ENCODE results near the gene LIN28A.

The LIN28A gene

DNA sequence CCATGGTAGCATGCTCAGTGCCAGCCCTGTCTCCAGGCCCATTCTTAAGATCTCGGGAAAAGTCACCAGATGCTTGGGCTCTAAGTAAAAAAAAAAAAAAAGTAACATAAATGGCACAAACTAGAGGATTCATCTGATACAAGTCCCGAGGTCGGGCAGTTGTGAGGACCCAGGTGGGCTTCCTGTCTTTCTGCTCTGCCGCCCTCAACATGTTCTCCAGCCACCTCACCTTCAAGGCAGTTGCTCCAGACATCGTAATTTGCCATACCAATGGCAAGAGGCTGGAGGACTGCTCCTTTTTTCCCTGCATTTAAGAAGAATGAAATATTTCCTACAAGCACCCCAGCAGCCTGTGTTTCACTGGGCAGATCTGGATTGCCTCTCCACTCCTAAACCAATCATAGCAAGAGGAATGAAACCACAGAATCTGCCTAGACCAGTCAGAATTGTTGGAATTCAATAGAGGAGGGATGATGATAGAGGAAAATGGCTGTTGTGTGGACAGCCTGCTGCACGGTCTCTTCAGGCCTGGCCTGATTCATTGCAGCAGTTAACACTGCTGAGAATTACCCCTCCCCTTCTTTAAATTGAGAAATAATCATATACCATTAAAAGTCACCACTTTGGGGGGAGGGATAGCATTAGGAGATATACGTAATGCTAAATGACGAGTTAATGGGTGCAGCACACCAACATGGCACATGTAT, 67.0 kb downstream of the LIN28A start:
- POLR2A ChIA-PET: no interaction called here
- TF ChIP-seq ZBTB20 (tag by site-specific recombination; IDR thresholded peaks at IDR 0.05) (no peak), FEZF1 (tag by site-specific recombination; IDR thresholded peaks at IDR 0.05) (peak; percentile 57; the same call in 1 of the 2 replicates), ZBTB1 (tag by site-specific recombination; IDR thresholded peaks at IDR 0.05) (no peak), ZNF600 (tag by site-specific recombination; IDR thresholded peaks at IDR 0.05) (peak; percentile 69; the same call in 1 of the 2 replicates), ZNF654 (tag by site-specific recombination; IDR thresholded peaks at IDR 0.05; ENCODE audit: low read depth) (no peak), ZNF558 (tag by site-specific recombination; IDR thresholded peaks at IDR 0.05) (no peak), ZNF16 (tag by site-specific recombination; IDR thresholded peaks at IDR 0.05; ENCODE audit: low read depth) (no peak), ZFHX2 (tag by site-specific recombination; conservative IDR thresholded peaks at IDR 0.05) (no peak), ZNF660 (tag by site-specific recombination; IDR thresholded peaks at IDR 0.05) (peak; percentile 68; the same call in 1 of the 2 replicates), ZNF555 (tag by site-specific recombination; conservative IDR thresholded peaks at IDR 0.05) (no peak), ZNF664 (tag by site-specific recombination; IDR thresholded peaks at IDR 0.05) (no peak), ZNF561 (tag by site-specific recombination; IDR thresholded peaks at IDR 0.05; ENCODE audit: borderline replicate concordance) (no peak), SP2 (tag by site-specific recombination; IDR thresholded peaks at IDR 0.05) (peak; percentile 13; the same call in 1 of the 2 replicates), ZNF48 (tag by site-specific recombination; IDR thresholded peaks at IDR 0.05) (no peak), MYNN (tag by site-specific recombination; IDR thresholded peaks at IDR 0.05; ENCODE audit: borderline replicate concordance) (no peak)
- TF ChIP-seq, protein P1, sequence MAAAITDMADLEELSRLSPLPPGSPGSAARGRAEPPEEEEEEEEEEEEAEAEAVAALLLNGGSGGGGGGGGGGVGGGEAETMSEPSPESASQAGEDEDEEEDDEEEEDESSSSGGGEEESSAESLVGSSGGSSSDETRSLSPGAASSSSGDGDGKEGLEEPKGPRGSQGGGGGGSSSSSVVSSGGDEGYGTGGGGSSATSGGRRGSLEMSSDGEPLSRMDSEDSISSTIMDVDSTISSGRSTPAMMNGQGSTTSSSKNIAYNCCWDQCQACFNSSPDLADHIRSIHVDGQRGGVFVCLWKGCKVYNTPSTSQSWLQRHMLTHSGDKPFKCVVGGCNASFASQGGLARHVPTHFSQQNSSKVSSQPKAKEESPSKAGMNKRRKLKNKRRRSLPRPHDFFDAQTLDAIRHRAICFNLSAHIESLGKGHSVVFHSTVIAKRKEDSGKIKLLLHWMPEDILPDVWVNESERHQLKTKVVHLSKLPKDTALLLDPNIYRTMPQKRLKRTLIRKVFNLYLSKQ (tag by site-specific recombination; IDR thresholded peaks at IDR 0.05; ENCODE audit: borderline replicate concordance): no peak
- TF ChIP-seq, protein P2, sequence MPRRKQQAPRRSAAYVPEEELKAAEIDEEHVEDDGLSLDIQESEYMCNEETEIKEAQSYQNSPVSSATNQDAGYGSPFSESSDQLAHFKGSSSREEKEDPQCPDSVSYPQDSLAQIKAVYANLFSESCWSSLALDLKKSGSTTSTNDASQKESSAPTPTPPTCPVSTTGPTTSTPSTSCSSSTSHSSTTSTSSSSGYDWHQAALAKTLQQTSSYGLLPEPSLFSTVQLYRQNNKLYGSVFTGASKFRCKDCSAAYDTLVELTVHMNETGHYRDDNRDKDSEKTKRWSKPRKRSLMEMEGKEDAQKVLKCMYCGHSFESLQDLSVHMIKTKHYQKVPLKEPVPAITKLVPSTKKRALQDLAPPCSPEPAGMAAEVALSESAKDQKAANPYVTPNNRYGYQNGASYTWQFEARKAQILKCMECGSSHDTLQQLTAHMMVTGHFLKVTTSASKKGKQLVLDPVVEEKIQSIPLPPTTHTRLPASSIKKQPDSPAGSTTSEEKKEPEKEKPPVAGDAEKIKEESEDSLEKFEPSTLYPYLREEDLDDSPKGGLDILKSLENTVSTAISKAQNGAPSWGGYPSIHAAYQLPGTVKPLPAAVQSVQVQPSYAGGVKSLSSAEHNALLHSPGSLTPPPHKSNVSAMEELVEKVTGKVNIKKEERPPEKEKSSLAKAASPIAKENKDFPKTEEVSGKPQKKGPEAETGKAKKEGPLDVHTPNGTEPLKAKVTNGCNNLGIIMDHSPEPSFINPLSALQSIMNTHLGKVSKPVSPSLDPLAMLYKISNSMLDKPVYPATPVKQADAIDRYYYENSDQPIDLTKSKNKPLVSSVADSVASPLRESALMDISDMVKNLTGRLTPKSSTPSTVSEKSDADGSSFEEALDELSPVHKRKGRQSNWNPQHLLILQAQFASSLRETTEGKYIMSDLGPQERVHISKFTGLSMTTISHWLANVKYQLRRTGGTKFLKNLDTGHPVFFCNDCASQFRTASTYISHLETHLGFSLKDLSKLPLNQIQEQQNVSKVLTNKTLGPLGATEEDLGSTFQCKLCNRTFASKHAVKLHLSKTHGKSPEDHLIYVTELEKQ (tag by site-specific recombination; IDR thresholded peaks at IDR 0.05; ENCODE audit: borderline replicate concordance): no peak
- TF ChIP-seq, protein P3, sequence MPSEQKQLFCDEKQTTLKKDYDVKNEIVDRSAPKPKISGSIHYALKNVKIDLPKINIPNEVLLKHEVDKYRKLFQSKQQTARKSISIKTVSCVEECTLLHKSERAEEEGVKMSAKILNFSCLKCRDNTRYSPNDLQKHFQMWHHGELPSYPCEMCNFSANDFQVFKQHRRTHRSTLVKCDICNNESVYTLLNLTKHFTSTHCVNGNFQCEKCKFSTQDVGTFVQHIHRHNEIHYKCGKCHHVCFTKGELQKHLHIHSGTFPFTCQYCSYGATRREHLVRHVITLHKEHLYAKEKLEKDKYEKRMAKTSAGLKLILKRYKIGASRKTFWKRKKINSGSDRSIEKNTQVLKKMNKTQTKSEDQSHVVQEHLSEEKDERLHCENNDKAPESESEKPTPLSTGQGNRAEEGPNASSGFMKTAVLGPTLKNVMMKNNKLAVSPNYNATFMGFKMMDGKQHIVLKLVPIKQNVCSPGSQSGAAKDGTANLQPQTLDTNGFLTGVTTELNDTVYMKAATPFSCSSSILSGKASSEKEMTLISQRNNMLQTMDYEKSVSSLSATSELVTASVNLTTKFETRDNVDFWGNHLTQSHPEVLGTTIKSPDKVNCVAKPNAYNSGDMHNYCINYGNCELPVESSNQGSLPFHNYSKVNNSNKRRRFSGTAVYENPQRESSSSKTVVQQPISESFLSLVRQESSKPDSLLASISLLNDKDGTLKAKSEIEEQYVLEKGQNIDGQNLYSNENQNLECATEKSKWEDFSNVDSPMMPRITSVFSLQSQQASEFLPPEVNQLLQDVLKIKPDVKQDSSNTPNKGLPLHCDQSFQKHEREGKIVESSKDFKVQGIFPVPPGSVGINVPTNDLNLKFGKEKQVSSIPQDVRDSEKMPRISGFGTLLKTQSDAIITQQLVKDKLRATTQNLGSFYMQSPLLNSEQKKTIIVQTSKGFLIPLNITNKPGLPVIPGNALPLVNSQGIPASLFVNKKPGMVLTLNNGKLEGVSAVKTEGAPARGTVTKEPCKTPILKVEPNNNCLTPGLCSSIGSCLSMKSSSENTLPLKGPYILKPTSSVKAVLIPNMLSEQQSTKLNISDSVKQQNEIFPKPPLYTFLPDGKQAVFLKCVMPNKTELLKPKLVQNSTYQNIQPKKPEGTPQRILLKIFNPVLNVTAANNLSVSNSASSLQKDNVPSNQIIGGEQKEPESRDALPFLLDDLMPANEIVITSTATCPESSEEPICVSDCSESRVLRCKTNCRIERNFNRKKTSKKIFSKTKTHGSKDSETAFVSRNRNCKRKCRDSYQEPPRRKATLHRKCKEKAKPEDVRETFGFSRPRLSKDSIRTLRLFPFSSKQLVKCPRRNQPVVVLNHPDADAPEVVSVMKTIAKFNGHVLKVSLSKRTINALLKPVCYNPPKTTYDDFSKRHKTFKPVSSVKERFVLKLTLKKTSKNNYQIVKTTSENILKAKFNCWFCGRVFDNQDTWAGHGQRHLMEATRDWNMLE (tag by site-specific recombination; conservative IDR thresholded peaks at IDR 0.05; ENCODE audit: low read depth): no peak
- TF ChIP-seq, protein P4, sequence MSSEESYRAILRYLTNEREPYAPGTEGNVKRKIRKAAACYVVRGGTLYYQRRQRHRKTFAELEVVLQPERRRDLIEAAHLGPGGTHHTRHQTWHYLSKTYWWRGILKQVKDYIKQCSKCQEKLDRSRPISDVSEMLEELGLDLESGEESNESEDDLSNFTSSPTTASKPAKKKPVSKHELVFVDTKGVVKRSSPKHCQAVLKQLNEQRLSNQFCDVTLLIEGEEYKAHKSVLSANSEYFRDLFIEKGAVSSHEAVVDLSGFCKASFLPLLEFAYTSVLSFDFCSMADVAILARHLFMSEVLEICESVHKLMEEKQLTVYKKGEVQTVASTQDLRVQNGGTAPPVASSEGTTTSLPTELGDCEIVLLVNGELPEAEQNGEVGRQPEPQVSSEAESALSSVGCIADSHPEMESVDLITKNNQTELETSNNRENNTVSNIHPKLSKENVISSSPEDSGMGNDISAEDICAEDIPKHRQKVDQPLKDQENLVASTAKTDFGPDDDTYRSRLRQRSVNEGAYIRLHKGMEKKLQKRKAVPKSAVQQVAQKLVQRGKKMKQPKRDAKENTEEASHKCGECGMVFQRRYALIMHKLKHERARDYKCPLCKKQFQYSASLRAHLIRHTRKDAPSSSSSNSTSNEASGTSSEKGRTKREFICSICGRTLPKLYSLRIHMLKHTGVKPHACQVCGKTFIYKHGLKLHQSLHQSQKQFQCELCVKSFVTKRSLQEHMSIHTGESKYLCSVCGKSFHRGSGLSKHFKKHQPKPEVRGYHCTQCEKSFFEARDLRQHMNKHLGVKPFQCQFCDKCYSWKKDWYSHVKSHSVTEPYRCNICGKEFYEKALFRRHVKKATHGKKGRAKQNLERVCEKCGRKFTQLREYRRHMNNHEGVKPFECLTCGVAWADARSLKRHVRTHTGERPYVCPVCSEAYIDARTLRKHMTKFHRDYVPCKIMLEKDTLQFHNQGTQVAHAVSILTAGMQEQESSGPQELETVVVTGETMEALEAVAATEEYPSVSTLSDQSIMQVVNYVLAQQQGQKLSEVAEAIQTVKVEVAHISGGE (tag by site-specific recombination; conservative IDR thresholded peaks at IDR 0.05; ENCODE audit: low read depth): no peak
- TF ChIP-seq, protein P5, sequence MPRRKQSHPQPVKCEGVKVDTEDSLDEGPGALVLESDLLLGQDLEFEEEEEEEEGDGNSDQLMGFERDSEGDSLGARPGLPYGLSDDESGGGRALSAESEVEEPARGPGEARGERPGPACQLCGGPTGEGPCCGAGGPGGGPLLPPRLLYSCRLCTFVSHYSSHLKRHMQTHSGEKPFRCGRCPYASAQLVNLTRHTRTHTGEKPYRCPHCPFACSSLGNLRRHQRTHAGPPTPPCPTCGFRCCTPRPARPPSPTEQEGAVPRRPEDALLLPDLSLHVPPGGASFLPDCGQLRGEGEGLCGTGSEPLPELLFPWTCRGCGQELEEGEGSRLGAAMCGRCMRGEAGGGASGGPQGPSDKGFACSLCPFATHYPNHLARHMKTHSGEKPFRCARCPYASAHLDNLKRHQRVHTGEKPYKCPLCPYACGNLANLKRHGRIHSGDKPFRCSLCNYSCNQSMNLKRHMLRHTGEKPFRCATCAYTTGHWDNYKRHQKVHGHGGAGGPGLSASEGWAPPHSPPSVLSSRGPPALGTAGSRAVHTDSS (tag by site-specific recombination; IDR thresholded peaks at IDR 0.05): no peak
- TF ChIP-seq, protein P6, sequence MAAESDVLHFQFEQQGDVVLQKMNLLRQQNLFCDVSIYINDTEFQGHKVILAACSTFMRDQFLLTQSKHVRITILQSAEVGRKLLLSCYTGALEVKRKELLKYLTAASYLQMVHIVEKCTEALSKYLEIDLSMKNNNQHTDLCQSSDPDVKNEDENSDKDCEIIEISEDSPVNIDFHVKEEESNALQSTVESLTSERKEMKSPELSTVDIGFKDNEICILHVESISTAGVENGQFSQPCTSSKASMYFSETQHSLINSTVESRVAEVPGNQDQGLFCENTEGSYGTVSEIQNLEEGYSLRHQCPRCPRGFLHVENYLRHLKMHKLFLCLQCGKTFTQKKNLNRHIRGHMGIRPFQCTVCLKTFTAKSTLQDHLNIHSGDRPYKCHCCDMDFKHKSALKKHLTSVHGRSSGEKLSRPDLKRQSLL (tag by site-specific recombination; IDR thresholded peaks at IDR 0.05): no peak

More for the DNA sequence above, 67.0 kb downstream of the LIN28A start:
- Histone ChIP-seq H3K4me1 (ENCODE audit: control insufficient read depth, insufficient read depth, low read length) (0 out of 2 replicates have a peak, but pooled peaks cover 2% of the 10 kb centered on the region), H3K27ac (ENCODE audit: extremely low read depth, low read depth, low read length) (no peak overlapping the region; the same call in 1 of the 2 replicates), H3K9me3 (ENCODE audit: control insufficient read depth, insufficient read depth, low read depth, low read length) (no peaks in the 10 kb centered on the region), H3K4me3 (ENCODE audit: low read depth, low read length) (no peak overlapping the region), H3K36me3 (ENCODE audit: control insufficient read depth in 2 of 2, insufficient read depth in 1 of 2, low read length in 2 of 2) (peaks cover 34 to 55% of the 10 kb centered on the region in 2 experiments)
- CTCF ChIA-PET: no interaction called here

Measured in HEK293 (cell line).